A673 (cell line): ENCODE measurements around the gene HMCES. TPM values are rescaled to one million over a fixed set of nuclear protein-coding genes. Genes with fewer than 3 reads are reported as not detected.

Source experiments
- BruUV-seq: library from RNA; stranded (reverse); fragments of 400-500 nt; replicated peaks from 2 replicates; lab custom pipeline; 2021; lab: Mats Ljungman, UMichigan
- CTCF ChIA-PET: fragments of 300-600 bp; sonication (Branson Sonifier 250); formaldehyde crosslinking; loops from one replicate; lab custom pipeline; 2022; ENCODE audit warnings: antibody characterized with exemption; lab: Charles Lee
- POLR2A ChIA-PET: fragments of 300-600 bp; sonication (Branson Sonifier 250); formaldehyde crosslinking; loops from one replicate; lab custom pipeline; 2022; ENCODE audit warnings: antibody characterized with exemption; ENCODE audit not compliant: low non-redundant PET; lab: Charles Lee
- DNase-seq: peaks from one replicate; pipeline ENCODE4 v3.0.0-alpha.2; 2015; ENCODE audit warnings: low spot score
- H3K27ac ChIP-seq: fragments of 200-600 bp; sonication (generic); 2 replicates; pipeline ENCODE4 v1.5.1; 2016; ENCODE audit warnings: mixed run types, low read depth, mild to moderate bottlenecking, mixed read lengths, antibody characterized with exemption, low read length; ENCODE audit not compliant: poor library complexity, severe bottlenecking
- H3K27me3 ChIP-seq: fragments of 200-600 bp; sonication (generic); replicated peaks from 2 replicates; pipeline ENCODE4 v1.6.1; 2017; ENCODE audit warnings: mixed run types, low read depth, mild to moderate bottlenecking, mixed read lengths, antibody characterized with exemption, low read length; ENCODE audit not compliant: insufficient read depth, poor library complexity
- H3K36me3 ChIP-seq: fragments of 200-600 bp; sonication (generic); 2 replicates; pipeline ENCODE4 v1.6.1; 2016; ENCODE audit warnings: mixed run types, mild to moderate bottlenecking, mixed read lengths, antibody characterized with exemption, low read length; ENCODE audit not compliant: insufficient read depth, poor library complexity, severe bottlenecking
- H3K4me1 ChIP-seq: fragments of 200-600 bp; sonication (generic); 2 replicates; pipeline ENCODE4 v1.6.1; 2017; ENCODE audit warnings: mixed run types, mild to moderate bottlenecking, mixed read lengths, antibody characterized with exemption, low read length; ENCODE audit not compliant: insufficient read depth, poor library complexity, severe bottlenecking
- H3K4me3 ChIP-seq: fragments of 200-600 bp; sonication (generic); 2 replicates; pipeline ENCODE4 v1.5.1; 2016; ENCODE audit warnings: low read depth, mixed run types, mild to moderate bottlenecking, mixed read lengths, low read length; ENCODE audit not compliant: poor library complexity, severe bottlenecking
- H3K9me3 ChIP-seq: fragments of 200-600 bp; sonication (generic); 2 replicates; pipeline ENCODE4 v1.6.1; 2016; ENCODE audit warnings: mixed run types, low read depth, mild to moderate bottlenecking, mixed read lengths, antibody characterized with exemption, low read length; ENCODE audit not compliant: poor library complexity, severe bottlenecking
- CTCF ChIP-seq: fragments of 300-800, 200-600 bp; sonication (generic); conservative IDR thresholded peaks from 2 replicates; pipeline ENCODE4 v1.5.1; 2017; ENCODE audit warnings: low read depth, mild to moderate bottlenecking, antibody characterized with exemption, low read length, moderate library complexity, mixed read lengths
- EZH2 ChIP-seq: fragments of 200-600 bp; sonication (generic); IDR thresholded peaks from 2 replicates; pipeline ENCODE4 v1.6.1; 2017; ENCODE audit warnings: borderline replicate concordance, low read depth, mild to moderate bottlenecking, mixed read lengths, antibody characterized with exemption, low read length; ENCODE audit not compliant: poor library complexity, severe bottlenecking
- intact Hi-C: fragments of 100-400 bp; cut with micrococcal nuclease; formaldehyde crosslinking; loops from one replicate; pipeline ENCODE4 v1.10.0; 2022; ENCODE audit not compliant: unreplicated experiment
- total RNA-seq: library from RNA; stranded (reverse); gene quantifications from 2 replicates; pipeline ENCODE4 v1.2.3, GENCODE V29; 2021

The HMCES gene
- total RNA-seq, 1 experiment from 2014 or later: 52.2 TPM

DNA sequence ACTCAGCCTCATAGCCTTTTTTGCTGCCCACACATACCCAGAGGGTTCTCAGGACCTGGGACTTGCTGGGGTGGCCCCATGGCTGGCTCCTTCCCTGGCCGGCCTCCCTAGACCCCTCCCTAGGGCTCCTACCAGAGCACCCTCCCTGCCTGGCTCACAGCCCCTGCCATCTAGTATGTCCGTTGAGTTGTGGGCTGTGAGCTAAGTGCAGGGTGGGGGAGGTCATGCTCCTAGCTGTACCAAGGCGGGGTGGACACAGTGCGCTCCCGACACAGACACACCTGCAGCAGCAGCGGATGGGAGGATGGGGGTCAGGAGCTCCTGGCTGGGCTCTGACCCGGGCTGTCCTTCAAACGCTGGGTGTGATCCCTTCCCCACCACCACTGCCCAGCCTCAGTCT lies 41.6 kb downstream of the HMCES start:
- Histone ChIP-seq H3K4me1 (peaks cover 5% of the 10 kb centered on the region), H3K27me3 (no peaks in the 10 kb centered on the region), H3K4me3 (no peak overlapping the region), H3K27ac (no peak overlapping the region), H3K9me3 (no peaks in the 10 kb centered on the region), H3K36me3 (no peaks in the 10 kb centered on the region)
- CTCF ChIA-PET: no interaction called here
- intact Hi-C loops: no loop called here
- BruUV-seq: no TSS peak
- no peak for DNase-seq
- TF ChIP-seq EZH2 (no peak), CTCF (no peak)
- POLR2A ChIA-PET: no interaction called here

DNA sequence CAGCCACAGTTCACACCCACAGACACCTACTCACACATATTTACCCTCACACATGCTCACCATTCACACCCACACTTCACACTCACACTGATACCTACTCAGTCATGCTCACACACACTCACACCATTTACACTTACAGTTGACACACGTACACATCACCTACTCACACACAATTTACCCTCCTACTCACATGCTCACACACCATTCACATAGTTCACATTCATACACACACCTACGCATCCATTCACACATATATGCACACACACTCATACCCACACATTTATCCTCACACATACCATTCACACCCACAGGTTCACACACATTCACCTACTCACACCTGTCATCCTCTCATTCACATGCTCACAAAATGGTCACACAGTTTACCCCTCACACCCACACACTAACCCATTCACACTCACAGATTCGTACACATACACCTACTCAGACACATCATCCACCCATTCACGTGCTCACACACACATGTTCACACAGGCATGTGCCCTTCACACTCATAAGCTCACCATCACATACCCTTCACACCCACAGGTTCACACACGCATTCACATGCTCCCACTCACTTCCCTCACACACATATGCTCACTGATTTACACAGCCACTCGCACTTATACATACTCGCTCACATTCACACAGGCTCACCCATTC lies 42.3 kb downstream of the HMCES start:
- Histone ChIP-seq H3K9me3 (no peaks in the 10 kb centered on the region), H3K36me3 (no peaks in the 10 kb centered on the region), H3K27me3 (no peaks in the 10 kb centered on the region), H3K27ac (no peak overlapping the region), H3K4me3 (no peak overlapping the region), H3K4me1 (peaks cover 5% of the 10 kb centered on the region)
- TF ChIP-seq CTCF (no peak), EZH2 (no peak)
- BruUV-seq: no TSS peak
- ChIA-PET POLR2A (no interaction called here), CTCF (no interaction called here)
- intact Hi-C loops: no loop called here
- no peak for DNase-seq

- no peak overlapping the region for H3K4me3 ChIP-seq
- no TSS peak for BruUV-seq
- intact Hi-C loops: no loop called here
- TF ChIP-seq EZH2 (no peak), CTCF (no peak)
- DNase-seq: no peak
- H3K36me3 ChIP-seq: no peaks in the 10 kb centered on the region
- no peak overlapping the region for H3K27ac ChIP-seq
- no peaks in the 10 kb centered on the region for H3K27me3 ChIP-seq
- H3K9me3 ChIP-seq: no peaks in the 10 kb centered on the region
- ChIA-PET CTCF (no interaction called here), POLR2A (no interaction called here)
- peaks cover 4% of the 10 kb centered on the region for H3K4me1 ChIP-seq
These were observed 43.2 kb downstream of the HMCES start for GRCh38 chr3:129321887-129322286.
